H1 (cell line): ENCODE measurements around the gene ZMYND12. TPM values are rescaled to one million over a fixed set of nuclear protein-coding genes. Genes with fewer than 3 reads are reported as not detected.

Experiments used
- ASH2L ChIP-seq: fragments of 200-600, 300-600 bp; sonication (generic); IDR thresholded peaks from one replicate; pipeline ENCODE4 v1.7.1; 2017; ENCODE audit warnings: low read length
- CBX5 ChIP-seq: fragments of 300-800, 300-1000 bp; sonication (generic); IDR thresholded peaks from 2 replicates; pipeline ENCODE4 v1.7.1; 2016; ENCODE audit warnings: antibody characterized with exemption, low read length, low read depth
- CHD2 ChIP-seq: IDR thresholded peaks from 2 replicates; pipeline ENCODE4 v1.6.1; 2012; ENCODE audit warnings: low read length, improper control_type of control experiment
- CHD7 ChIP-seq: fragments of 300-600 bp; sonication (generic); IDR thresholded peaks from 2 replicates; pipeline ENCODE4 v1.7.1; 2012; ENCODE audit warnings: low read length, moderate library complexity, mild to moderate bottlenecking, inconsistent platforms; ENCODE audit not compliant: insufficient replicate concordance
- EZH2 ChIP-seq: fragments of 200-600 bp; sonication (generic); IDR thresholded peaks from 2 replicates; pipeline ENCODE4 v1.7.1; 2012; ENCODE audit warnings: low read depth, mild to moderate bottlenecking, moderate library complexity, low read length, inconsistent platforms; ENCODE audit not compliant: severe bottlenecking
- HDAC2 ChIP-seq, 2 experiments: fragments of 300-600 bp in 1 of 2; sonication (generic) in 1 of 2; IDR thresholded peaks; 2 replicates each; pipeline ENCODE4 v1.6.1; 2011 to 2012; ENCODE audit warnings: low read depth in 2 of 2, low read length in 2 of 2, mild to moderate bottlenecking in 2 of 2, moderate library complexity in 2 of 2, borderline replicate concordance in 1 of 2, inconsistent platforms in 1 of 2
- PHF8 ChIP-seq: fragments of 200-600 bp; sonication (generic); conservative IDR thresholded peaks from 2 replicates; pipeline ENCODE4 v1.7.1; 2012; ENCODE audit warnings: low read depth, mild to moderate bottlenecking, inconsistent platforms, low read length, moderate library complexity
- RBBP5 ChIP-seq: IDR thresholded peaks from 2 replicates; pipeline ENCODE4 v1.7.1; 2012; ENCODE audit warnings: low read depth, mild to moderate bottlenecking, inconsistent platforms, low read length, moderate library complexity, borderline replicate concordance
- polyA plus RNA-seq, 7 experiments: library from polyadenylated mRNA; depleted of rRNA in 3 of 7; stranded (reverse) in 5 of 7; unstranded in 2 of 7; fragments of >200 nt in 5 of 7; fragments of 200-250 nt in 2 of 7; gene quantifications; 1 replicate in 5 of 7; 2 replicates in 1 of 7; 4 replicates in 1 of 7; pipeline versions ENCODE4 v1.2.1 to v1.2.3, GENCODE V29; 2011 to 2013; ENCODE audit warnings: missing spikeins in 2 of 7, mixed read lengths in 2 of 7
- total RNA-seq: library from RNA; stranded (reverse); fragmentation: NEBNext Ultra II Directional; extraction: Animal tissue kit (Norgen Biotek cat#: 25700); gene quantifications from 2 replicates; pipeline ENCODE4 v1.2.1, GENCODE V29; 2021

The ZMYND12 gene
- total and polyA plus RNA-seq, 2 of the 8 experiments (the other 6 are each of a cell fraction or from before 2014, with no cell fraction given) = 0.62 TPM; not detected in 1

GRCh38 chr1:42462828-42463763, 7.3 kb upstream of the ZMYND12 start, which contains the start of gene CCDC30 (continued):
- TF ChIP-seq CHD7 (no peak), RBBP5 (0 out of 2 replicates have a peak, but pooled peaks have one; percentile 53), PHF8 (peak; percentile 7; the same call in 1 of the 2 replicates), EZH2 (no peak), ASH2L (peak; percentile 49), HDAC2 (IDR thresholded peaks at IDR 0.05; ENCODE audit: borderline replicate concordance in 1 of 2, low read depth in 2 of 2, low read length in 2 of 2) (peak in 1 of 2 experiments; percentile 5; a peak in 1 of 4 replicates), CBX5 (no peak), CHD2 (peak; percentile 63; the same call in 1 of the 2 replicates)
